ENCODE results near the gene C1orf35. TPM values are rescaled to one million over a fixed set of nuclear protein-coding genes. Genes with fewer than 3 reads are reported as not detected.

Gene C1orf35
- total RNA-seq, 1 donor from 2014 or later, result 19.0 TPM

DNA sequence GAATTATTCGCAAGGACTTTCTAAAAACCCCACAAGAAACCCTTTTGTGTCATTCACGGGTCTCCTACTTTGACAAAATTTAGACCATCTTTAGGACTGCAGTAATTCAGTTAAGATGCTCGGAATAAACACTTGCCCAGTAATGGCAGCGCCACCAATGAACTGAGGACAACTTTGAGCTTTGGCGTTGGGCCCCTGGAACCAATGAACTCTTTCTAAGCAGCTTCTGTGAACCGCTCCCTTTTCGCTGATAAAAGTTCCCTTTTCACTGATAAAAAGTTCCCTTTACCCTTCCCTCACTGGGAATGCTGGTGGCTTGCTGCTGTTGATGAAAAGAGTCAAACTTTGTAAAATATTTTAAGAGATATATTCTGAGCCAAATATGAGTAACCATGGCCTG lies 7.4 kb upstream of the C1orf35 start:
- intact Hi-C loops (cut with micrococcal nuclease), result no loop called here

- intact Hi-C loops (cut with micrococcal nuclease), result loop anchor here (1.0 to 10.0 kb wide), 17 partner anchors 28 to 1955 kb away; partner anchors contain the start of genes ARF1, CCSAP, GALNT2 and GUK1
These were observed 6.9 kb upstream of the C1orf35 start for GRCh38 chr1:228109962-228110488.

- intact Hi-C loops (cut with micrococcal nuclease), result loop anchor here (1.0 to 10.0 kb wide), 17 partner anchors 27 to 1955 kb away; partner anchors contain the start of genes ARF1, CCSAP, GALNT2 and GUK1
These were observed 6.2 kb upstream of the C1orf35 start, which contains the start of gene MRPL55 for GRCh38 chr1:228109073-228109961. Gene MRPL55 (minus strand): TSS chr1:228109299. CDS start chr1:228108260, 1,039 bp downstream.

DNA sequence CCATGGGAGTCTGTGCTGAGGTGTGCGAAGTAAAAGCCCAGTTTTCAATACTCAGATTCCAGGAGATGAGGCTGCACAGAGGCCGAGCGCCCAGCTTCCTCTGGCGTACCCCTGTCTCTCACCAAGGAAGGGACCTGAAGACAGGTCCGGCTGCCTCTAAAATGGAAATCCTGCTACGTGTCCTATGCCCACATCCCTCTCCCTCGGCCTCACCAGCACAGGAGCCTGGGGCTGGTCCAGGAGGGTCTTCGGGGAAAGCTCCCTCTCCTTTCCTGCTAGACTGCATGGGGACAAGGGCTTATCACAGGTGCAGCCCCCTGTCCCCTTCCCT lies 5.6 kb upstream of the C1orf35 start:
- intact Hi-C loops (cut with micrococcal nuclease), result loop anchor here (1.0 to 10.0 kb wide), 17 partner anchors 26 to 1956 kb away; partner anchors contain the start of genes ARF1, CCSAP, GALNT2 and GUK1

GRCh38 chr1:228108055-228108690 lies 5.0 kb upstream of the C1orf35 start:
- intact Hi-C loops (cut with micrococcal nuclease), result loop anchor here (5.0 to 10.0 kb wide), 4 partner anchors 623 to 1957 kb away; partner anchors contain the start of genes CCSAP, GALNT2 and PARP1

- intact Hi-C loops (cut with micrococcal nuclease), result loop anchor here (5.0 to 10.0 kb wide), 4 partner anchors 623 to 1957 kb away; partner anchors contain the start of genes CCSAP, GALNT2 and PARP1
These were observed 4.5 kb upstream of the C1orf35 start for GRCh38 chr1:228107636-228108035.

- intact Hi-C loops (cut with micrococcal nuclease), result loop anchor here (5.0 to 10.0 kb wide), 4 partner anchors 622 to 1958 kb away; partner anchors contain the start of genes CCSAP, GALNT2 and PARP1
These were observed 3.6 kb upstream of the C1orf35 start for GRCh38 chr1:228106800-228107054.

DNA sequence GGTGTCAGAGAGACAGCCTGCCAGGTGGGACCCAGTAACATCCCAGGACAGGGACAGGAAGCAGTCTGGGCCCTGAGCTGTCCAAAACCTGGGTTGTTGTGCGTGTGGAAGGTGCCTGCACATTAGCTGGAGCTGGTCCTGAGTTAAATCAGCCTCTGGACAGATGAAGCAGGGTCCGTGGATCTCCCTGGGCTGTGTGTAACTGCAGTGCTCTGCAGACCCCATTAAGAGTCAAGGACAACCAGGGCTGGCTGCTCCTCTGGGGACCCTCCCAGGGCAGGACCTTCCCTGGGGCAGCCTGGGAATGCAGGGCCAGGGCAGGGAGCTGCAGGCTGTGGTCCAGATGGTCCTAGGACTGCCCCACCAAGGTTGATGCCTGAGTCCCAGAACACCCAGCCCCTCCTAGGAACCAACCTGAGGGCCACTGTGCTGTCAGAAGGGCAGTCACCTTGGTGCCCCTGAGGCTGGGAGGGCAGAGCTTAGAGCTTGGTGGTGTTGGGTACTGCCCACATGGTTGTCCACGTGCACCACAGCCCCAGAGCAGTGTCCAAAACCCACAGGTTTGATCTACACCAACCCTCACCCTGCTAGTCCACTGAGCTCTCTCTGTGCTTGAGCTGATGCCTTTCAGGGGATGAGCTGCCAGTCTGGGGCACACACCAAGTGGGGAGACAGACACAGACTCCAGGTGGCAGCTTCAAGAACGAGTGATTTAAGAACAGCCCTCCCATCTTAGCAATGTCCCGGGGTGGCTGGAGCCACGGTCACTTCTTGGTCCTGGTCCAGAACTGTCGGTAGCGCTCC lies 3.1 kb upstream of the C1orf35 start:
- intact Hi-C loops (cut with micrococcal nuclease), result loop anchor here (5.0 to 10.0 kb wide), 4 partner anchors 621 to 1959 kb away; partner anchors contain the start of genes CCSAP, GALNT2 and PARP1

DNA sequence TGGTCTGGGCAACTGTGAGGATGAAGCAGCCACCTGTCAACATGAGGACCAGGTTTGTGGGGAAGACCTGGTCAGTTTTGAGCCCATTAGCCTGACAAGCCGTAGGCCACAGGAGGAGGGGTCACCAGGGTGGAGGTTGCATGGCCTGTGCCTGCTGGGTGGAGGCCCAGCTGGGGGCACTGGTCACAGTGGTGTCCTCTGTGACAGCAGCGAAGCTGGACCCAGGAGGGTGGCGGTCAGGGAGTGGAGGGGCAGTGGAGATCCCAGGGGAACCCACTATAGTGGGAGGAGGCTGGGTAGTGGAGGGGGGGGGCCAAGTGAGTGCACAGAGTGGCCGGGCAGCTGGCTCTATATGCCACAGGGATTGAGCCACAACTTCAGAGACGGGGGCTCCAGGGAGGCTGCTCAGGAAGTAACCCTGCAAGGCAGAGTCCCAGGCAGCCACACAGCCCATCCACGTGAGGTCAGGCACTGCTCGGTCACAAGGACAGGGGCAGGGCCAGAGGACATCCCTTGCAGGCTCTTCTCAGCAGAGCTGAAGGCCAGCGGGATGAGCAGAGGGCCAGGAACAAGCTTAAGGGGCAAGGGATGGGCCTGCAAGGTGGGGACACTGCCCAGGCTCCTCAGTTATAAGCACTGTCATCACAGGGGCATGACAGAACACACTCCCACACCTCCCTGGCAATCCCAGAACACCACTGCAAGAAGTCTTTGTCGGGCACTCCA lies 2.3 kb upstream of the C1orf35 start:
- intact Hi-C loops (cut with micrococcal nuclease), result loop anchor here (5.0 to 10.0 kb wide), 4 partner anchors 621 to 1959 kb away; partner anchors contain the start of genes CCSAP, GALNT2 and PARP1

GRCh38 chr1:228104526-228105269 lies 1.6 kb upstream of the C1orf35 start:
- intact Hi-C loops (cut with micrococcal nuclease), result loop anchor here (5.0 to 10.0 kb wide), 6 partner anchors 337 to 1960 kb away; partner anchors contain the start of genes CCSAP, GALNT2 and PARP1

DNA sequence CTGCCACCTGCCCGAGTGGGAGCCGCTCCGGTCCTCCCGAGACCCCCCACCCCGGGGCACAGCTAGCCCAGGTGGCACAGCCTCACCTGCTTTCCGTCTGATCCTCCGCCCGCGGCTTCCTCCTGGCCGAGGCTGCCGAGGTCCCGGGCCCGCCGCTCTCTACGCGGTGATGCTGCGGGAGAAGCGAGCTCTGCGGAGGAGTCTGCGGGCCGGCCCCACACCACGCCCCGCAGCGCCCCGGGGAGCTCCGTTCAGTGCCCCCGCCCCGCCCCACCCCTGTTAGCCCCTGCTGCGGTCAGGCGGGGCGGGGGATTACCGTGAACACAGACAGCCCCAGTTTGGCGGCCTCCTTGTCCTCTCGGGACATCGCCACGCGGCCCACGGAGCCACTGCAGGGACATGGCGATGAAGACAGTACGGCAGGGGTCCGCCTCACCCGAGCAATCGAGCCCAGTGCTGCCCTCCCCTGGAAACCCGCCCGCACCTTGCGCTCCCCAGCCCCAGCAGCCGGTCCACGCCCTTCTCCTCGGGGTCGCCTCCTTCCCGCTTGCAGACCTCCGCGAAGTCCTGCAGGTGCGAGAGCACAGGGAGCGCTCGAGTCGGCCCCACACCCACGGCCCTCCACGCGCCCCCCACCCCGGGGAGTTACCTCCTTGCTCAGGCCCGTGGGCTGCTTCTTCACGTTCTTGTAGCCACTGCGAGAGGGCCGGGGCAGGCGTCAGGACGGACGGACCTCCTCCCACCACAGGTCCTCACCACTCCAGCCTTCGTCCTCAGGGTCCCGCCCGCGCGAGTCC lies 933 bp downstream of the C1orf35 start:
- intact Hi-C loops (cut with micrococcal nuclease), result loop anchor here (5.0 to 10.0 kb wide), 5 partner anchors 335 to 1963 kb away; partner anchors contain the start of genes GALNT2 and PARP1

- intact Hi-C loops (cut with micrococcal nuclease), result loop anchor here (5.0 to 10.0 kb wide), 5 partner anchors 334 to 1963 kb away; partner anchors contain the start of genes GALNT2 and PARP1
These were observed 1.5 kb downstream of the C1orf35 start for GRCh38 chr1:228101614-228101993.

DNA sequence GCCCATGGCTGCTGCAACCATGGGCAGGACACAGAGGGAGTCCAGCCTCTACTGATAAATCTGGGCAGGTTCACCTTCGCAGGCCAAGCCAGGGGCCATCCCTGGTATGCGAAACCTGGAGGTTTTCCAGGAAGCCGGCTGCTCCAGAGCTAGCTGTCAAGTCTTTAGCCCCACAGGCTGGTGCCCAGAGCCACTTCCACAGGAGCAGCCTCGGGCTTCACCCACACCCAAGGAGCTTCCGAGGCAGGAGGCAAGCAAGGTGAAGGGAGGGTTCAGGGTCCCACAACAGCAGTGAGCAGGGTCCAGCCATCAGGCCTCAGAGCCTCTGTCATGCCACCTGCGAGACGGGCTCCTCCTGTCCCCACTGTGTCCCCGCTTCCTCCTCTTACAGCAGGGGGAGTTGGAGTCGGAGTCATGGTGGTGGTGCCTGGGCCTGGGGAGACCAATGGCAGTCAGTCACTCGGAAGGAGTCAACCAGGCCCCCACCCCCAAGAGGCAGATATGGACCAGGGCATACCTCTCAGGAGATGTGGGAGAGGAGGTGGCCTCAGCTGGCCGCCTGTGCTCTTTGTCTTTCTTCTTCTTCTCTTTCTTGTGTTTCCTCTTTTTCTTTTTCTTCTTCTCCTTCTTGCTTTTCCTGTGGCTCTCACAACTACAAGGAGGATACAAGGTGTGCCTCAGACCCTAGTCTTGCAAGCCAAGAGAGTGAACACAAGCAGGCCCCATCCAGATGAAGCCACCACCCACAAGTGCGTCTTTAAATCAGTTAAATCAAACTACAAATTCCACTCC lies 2.1 kb downstream of the C1orf35 start:
- intact Hi-C loops (cut with micrococcal nuclease), result loop anchor here (5.0 to 10.0 kb wide), 5 partner anchors 334 to 1964 kb away; partner anchors contain the start of genes GALNT2 and PARP1

GRCh38 chr1:228099331-228099732 lies 3.8 kb downstream of the C1orf35 start:
- intact Hi-C loops (cut with micrococcal nuclease), result no loop called here

- intact Hi-C loops (cut with micrococcal nuclease), result no loop called here
These were observed 4.7 kb downstream of the C1orf35 start for GRCh38 chr1:228098323-228098931.

- intact Hi-C loops (cut with micrococcal nuclease), result no loop called here
These were observed 5.6 kb downstream of the C1orf35 start for GRCh38 chr1:228097333-228098081.
